ENCODE results near the gene BEX3. TPM values are rescaled to one million over a fixed set of nuclear protein-coding genes. Genes with fewer than 3 reads are reported as not detected.

The BEX3 gene
- 10 to 100 TPM; 21.5 to 74.1 (median 35.6) TPM for total RNA-seq
- long read RNA-seq, donor 1, transcript BEX3-201 (3 exons, 921 nt), result major isoform, 41 of 56 reads
- long read RNA-seq, donor 1, transcript BEX3-204 (3 exons, 913 nt), result minor isoform, 6 of 56 reads
- long read RNA-seq, donor 1, partial matches to known transcripts, result 7 of 56 reads
- long read RNA-seq, donor 1, other reads (novel, unspliced or antisense), result 1 of 56 reads
- long read RNA-seq, donor 2, transcript BEX3-201 (3 exons, 921 nt), result major isoform, 23 of 27 reads
- long read RNA-seq, donor 2, partial matches to known transcripts, result 2 of 27 reads
- long read RNA-seq, donor 2, other reads (novel, unspliced or antisense), result 0 of 27 reads

- no peaks in the 10 kb centered on the region for H3K9me3 ChIP-seq
- peak; percentile 87 for ATAC-seq
- peak within 1 kb of the TSS; percentile 24 for H3K4me3 ChIP-seq
- DNase-seq, result peak; percentile 44 to 68 (median 56)
- H3K36me3 ChIP-seq (ENCODE audit: low read depth), result no peaks in the 10 kb centered on the region
- no peak for TF ChIP-seq CTCF (IDR thresholded peaks at IDR 0.05)
- intact Hi-C loops (cut with DNase I, micrococcal nuclease), result no loop called here
- no peaks in the 10 kb centered on the region for H3K4me1 ChIP-seq (ENCODE audit: low read depth)
Measured at GRCh38 chrX:103376118-103376978, at the start of gene BEX3. Gene BEX3, plus strand, starts transcription at chrX:103376538. Its CDS starts 984 bp downstream, at chrX:103377522.

GRCh38 chrX:103329991-103330390, 46.3 kb upstream of the BEX3 start, which contains the start of gene TCEAL7:
Gene TCEAL7, plus strand, starts transcription at chrX:103330239. Its CDS starts 1,165 bp downstream, at chrX:103331404.
- Histone ChIP-seq H3K36me3 (ENCODE audit: low read depth) (no peaks in the 10 kb centered on the region), H3K4me1 (ENCODE audit: low read depth) (no peaks in the 10 kb centered on the region), H3K9me3 (no peaks in the 10 kb centered on the region), H3K4me3 (no peak within 1 kb of the TSS)
- no peak for TF ChIP-seq CTCF (IDR thresholded peaks at IDR 0.05)
- intact Hi-C loops (cut with DNase I, micrococcal nuclease), result no loop called here
- ATAC-seq (no peak), DNase-seq (peak in 1 of 3 donors; percentile 5)

- no peaks in the 10 kb centered on the region for H3K4me1 ChIP-seq (ENCODE audit: low read depth)
- no peaks in the 10 kb centered on the region for H3K36me3 ChIP-seq (ENCODE audit: low read depth)
- no peak for TF ChIP-seq CTCF (IDR thresholded peaks at IDR 0.05)
- ATAC-seq (no peak), DNase-seq (no peak)
- no peak overlapping the region for H3K4me3 ChIP-seq
- intact Hi-C loops (cut with DNase I, micrococcal nuclease), result no loop called here
- H3K9me3 ChIP-seq, result no peaks in the 10 kb centered on the region
Measured at GRCh38 chrX:103330681-103331288, 45.6 kb upstream of the BEX3 start.

GRCh38 chrX:103338663-103339062, 37.7 kb upstream of the BEX3 start:
- intact Hi-C loops (cut with DNase I, micrococcal nuclease), result no loop called here
- H3K4me3 ChIP-seq, result no peak overlapping the region
- ATAC-seq (no peak), DNase-seq (no peak)
- TF ChIP-seq CTCF (IDR thresholded peaks at IDR 0.05), result no peak
- H3K36me3 ChIP-seq (ENCODE audit: low read depth), result no peaks in the 10 kb centered on the region
- H3K4me1 ChIP-seq (ENCODE audit: low read depth), result no peaks in the 10 kb centered on the region
- H3K9me3 ChIP-seq, result no peaks in the 10 kb centered on the region

- intact Hi-C loops (cut with DNase I, micrococcal nuclease), result loop anchor here (5.0 to 10.0 kb wide), 2 partner anchors 119 to 122 kb away; no protein-coding TSS in a partner anchor
- ATAC-seq (peak; percentile 54), DNase-seq (peak in 1 of 3 donors; percentile 70)
- TF ChIP-seq CTCF (IDR thresholded peaks at IDR 0.05), result peak; percentile 31
- Histone ChIP-seq H3K4me3 (no peak overlapping the region), H3K4me1 (ENCODE audit: low read depth) (no peaks in the 10 kb centered on the region), H3K36me3 (ENCODE audit: low read depth) (no peaks in the 10 kb centered on the region), H3K9me3 (no peaks in the 10 kb centered on the region)
Measured at GRCh38 chrX:103343105-103343504, 33.2 kb upstream of the BEX3 start.
